Measurements from ENCODE around the gene IL1R2. TPM values are rescaled to one million over a fixed set of nuclear protein-coding genes. Genes with fewer than 3 reads are reported as not detected.

IL1R2 gene
- total and polyA plus RNA-seq, 2 donors (not counting 1 experiment from before 2014, with no cell fraction given), result 0.17 to 0.20 TPM

GRCh38 chr2:102076512-102076911 lies 84.8 kb downstream of the IL1R2 start:
- no peak for DNase-seq (ENCODE audit: low read depth in 2 of 2)
- no peak for TF ChIP-seq CTCF (conservative IDR thresholded peaks at IDR 0.05 in 1 of 2, IDR thresholded peaks at IDR 0.05 in 1 of 2; ENCODE audit: low read depth in 1 of 2, low read length in 2 of 2)
- TF ChIP-seq EZH2 (IDR thresholded peaks at IDR 0.05; ENCODE audit: low read length, missing control alignments), result no peak
- Histone ChIP-seq H3K36me3 (ENCODE audit: control insufficient read depth, insufficient read depth, low read length) (no peaks in the 10 kb centered on the region), H3K79me2 (ENCODE audit: control insufficient read depth, insufficient read depth, low read length) (no peaks in the 10 kb centered on the region), H3K9me3 (ENCODE audit: control insufficient read depth, insufficient read depth, low read depth, low read length) (no peaks in the 10 kb centered on the region), H4K20me1 (ENCODE audit: control insufficient read depth, extremely low read depth, insufficient read depth, low read length) (no peaks in the 10 kb centered on the region), H2AFZ (ENCODE audit: low read length) (no peak overlapping the region), H3K4me1 (ENCODE audit: control insufficient read depth, extremely low read depth, insufficient read depth, low read length) (peaks cover 8% of the 10 kb centered on the region), H3K27me3 (ENCODE audit: control insufficient read depth, insufficient read depth, low read length) (no peaks in the 10 kb centered on the region), H3K4me2 (ENCODE audit: extremely low read depth, insufficient read depth, low read length) (no peak overlapping the region), H3K4me3 (replicated peaks in 1 of 4; ENCODE audit: control extremely low read depth in 1 of 4, insufficient read depth in 1 of 4, low read depth in 3 of 4, low read length in 4 of 4) (no peak overlapping the region), H3K27ac (ENCODE audit: insufficient read depth, low read length) (no peak overlapping the region), H3K9ac (ENCODE audit: insufficient read depth, low read length) (no peak overlapping the region)

Other genes with a start within 250 kb of the IL1R2 start
- gene IL1R1, start 150.8 kb downstream of the IL1R2 start, total RNA-seq, result 110 and 173 TPM in 2 replicates
- gene IL1R1, start 150.8 kb downstream of the IL1R2 start, polyA plus RNA-seq, result 167 and 232 TPM in 2 replicates
- 2.6 and 3.1 TPM in 2 replicates for gene IL1RL2, start 195.1 kb downstream of the IL1R2 start, total RNA-seq
- gene IL1RL2, start 195.1 kb downstream of the IL1R2 start, polyA plus RNA-seq, result 0.28 and 0.66 TPM in 2 replicates